NCI-H2029 treated with DMSO at 0.1 percent for 48 hours (cell line): ENCODE results near the gene MTHFD2L.
A peak's percentile ranks its signal among the peaks of the same experiment; 100 is the strongest.

ENCODE experiments used
- DNase-seq: peaks from one replicate; lab custom pipeline; 2025; lab: John Stamatoyannopoulos, UW

Gene MTHFD2L

GRCh38 chr4:74132944-74133343, 25.0 kb upstream of the MTHFD2L start:
- DNase-seq, result no peak

- DNase-seq, result peak; percentile 60
Observed at GRCh38 chr4:74133786-74134499, 24.0 kb upstream of the MTHFD2L start.

GRCh38 chr4:74134500-74134852, 23.4 kb upstream of the MTHFD2L start:
- no peak for DNase-seq

DNA sequence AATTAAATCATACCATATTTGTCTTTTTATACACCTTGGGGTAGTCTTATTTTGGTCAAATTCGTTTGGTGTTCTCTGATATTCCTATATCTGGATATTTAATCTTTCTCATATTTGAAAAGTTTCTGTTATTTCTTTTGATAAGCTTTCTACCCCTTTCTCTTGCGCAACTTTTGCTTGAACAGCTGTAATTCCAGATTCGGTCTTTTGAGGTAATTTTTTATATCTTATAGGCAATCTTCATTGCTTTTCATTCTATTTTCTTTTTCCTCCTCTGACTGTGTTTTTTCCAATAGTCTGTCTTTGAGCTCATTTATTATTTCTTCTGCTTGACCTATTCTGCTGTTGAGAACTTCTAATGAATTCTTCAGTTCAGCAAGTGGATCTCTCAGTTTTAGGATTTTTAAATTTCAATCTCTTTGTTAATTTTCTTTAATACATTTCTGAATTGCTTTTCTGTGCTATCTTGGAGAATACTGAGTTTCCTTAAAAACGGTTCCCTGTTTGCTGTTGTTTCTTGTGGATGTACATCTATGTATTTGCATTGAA, 11.3 kb upstream of the MTHFD2L start:
- no peak for DNase-seq

GRCh38 chr4:74148205-74148604, 9.7 kb upstream of the MTHFD2L start:
- no peak for DNase-seq

GRCh38 chr4:74152836-74153235, 5.1 kb upstream of the MTHFD2L start:
- DNase-seq, result no peak

DNA sequence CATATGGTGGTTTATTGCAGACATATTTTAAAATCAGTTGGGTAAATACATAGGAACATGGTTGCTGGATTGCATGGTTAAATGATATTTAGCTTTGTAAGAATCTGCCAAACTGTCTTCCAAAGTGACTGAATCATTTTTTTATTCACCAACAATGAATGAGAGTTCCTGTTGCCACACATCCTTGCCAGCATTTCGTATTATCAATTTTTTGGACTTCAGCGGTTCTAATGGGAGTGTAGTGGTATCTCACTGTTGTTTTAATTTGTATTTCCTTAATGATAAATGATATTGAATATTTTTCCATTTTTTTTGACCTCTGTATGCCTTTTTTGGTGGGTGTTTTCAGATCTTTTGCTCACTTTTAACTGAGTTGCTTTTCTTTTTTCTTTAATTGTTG, 1.4 kb upstream of the MTHFD2L start:
- no peak for DNase-seq

DNA sequence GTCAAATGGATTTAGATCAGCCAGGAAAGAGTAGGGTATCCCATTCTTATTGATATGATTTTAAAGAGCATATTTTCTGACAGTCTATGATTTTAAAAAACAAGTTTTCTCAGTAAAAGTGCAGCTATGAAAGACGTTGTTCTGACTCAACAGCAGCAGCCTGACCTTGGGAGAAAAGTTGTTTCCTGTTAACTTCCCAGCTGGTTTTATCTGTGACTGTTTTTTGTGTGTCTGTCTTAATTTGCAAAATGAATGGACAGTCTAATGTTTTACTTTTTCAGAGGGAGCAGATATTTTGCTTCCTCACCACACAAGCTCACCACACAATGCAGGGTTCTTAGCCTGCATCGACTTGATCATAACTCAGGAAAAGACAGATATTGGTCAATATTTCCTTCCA, 764 bp upstream of the MTHFD2L start:
- no peak for DNase-seq

DNA sequence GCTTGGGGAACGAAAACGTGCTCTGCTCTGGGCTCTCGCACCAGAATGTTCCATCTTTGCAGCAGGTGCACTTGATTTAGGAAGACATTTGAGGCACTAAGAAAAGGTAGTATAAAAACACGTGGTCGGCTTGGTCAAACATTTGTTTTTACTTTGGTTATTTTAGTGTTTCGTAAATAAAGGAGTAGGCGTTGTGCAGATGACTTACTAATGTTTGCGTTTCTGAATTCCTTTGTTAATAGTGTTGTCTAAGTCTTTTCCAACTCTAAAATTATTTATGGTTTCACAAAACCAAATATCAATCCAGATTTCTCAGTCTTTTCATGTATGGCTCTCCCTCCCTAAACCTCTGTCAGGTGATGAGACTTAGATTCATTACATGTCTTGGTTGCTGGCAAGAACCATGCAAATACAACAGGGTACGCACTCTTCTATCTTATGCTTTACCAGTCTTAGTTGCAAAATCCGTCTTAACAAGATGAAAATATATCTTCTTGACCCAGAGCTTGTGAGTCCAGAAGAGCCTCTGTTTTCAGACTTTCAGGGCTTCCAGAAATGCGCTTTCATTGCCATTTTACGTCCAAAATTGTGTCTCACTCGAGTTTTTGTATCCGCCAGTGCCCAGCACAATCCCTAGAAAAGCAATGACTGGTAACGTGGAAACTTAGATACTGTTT, 686 bp downstream of the MTHFD2L start:
- no peak for DNase-seq

- no peak for DNase-seq
Observed at GRCh38 chr4:74159143-74159709, 1.3 kb downstream of the MTHFD2L start.

- DNase-seq, result no peak
Observed at GRCh38 chr4:74161666-74162450, 3.9 kb downstream of the MTHFD2L start.

DNA sequence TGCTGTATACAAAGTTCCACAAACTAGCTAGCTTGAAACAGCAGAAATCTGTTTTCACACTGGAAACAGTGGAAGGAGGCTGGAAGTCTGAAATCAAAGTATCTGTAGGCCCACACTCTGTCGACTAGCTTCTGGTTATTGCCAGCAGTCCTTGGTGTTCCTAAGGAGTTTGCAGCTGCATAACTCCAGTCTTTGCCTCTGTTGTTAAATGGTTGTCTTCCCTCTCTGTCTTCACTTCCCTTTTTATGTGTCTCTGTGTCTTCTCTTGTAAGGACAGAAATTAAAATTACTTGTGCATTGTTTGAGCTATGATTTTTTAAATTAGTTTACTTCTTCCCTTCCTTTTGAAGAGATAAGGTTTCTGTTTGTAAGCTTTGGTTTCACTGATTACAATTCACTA, 8.2 kb downstream of the MTHFD2L start:
- no peak for DNase-seq

GRCh38 chr4:74166818-74167217, 8.9 kb downstream of the MTHFD2L start:
- no peak for DNase-seq

GRCh38 chr4:74167585-74167984, 9.7 kb downstream of the MTHFD2L start:
- no peak for DNase-seq

DNA sequence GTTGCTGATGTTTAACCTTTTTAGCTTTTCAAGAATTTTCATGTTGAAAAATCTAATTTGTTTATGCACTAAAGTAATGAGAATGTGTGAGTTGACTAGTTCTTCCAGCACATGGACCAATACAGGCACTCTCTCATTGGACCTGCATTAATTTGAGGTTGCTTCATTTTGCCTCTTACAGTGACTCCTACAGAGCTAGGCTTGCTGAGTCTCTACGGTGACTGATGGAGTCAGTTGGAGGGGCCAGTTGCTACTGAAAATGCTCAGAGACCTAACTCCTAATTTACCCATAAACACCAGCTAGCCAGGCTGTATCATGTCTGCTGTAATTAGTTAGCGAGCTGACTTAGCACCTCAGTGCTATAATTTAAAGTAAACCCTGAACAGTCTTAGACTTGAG, 10.9 kb downstream of the MTHFD2L start:
- no peak for DNase-seq

DNA sequence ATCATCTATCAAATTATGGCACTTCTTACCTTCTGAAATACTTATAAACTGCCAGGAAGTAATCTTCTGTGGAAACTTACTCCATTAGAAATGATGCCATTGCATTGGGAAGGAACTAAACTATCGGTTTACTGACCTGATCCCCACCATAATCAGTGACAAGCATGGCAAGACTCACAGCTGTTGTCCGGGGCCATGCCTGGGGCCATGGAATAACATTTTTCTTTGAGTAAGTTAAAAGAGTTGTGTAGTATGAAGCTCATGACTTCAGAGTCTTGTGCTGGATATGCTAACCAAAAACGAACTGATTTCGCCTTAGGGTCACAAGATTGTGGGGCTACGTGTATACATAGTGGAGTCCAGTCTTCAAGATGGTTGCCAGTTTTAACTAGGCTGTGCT, 15.4 kb downstream of the MTHFD2L start:
- DNase-seq, result no peak

- no peak for DNase-seq
Observed at GRCh38 chr4:74174421-74174820, 16.5 kb downstream of the MTHFD2L start.

GRCh38 chr4:74174941-74175340, 17.0 kb downstream of the MTHFD2L start:
- DNase-seq, result no peak

DNA sequence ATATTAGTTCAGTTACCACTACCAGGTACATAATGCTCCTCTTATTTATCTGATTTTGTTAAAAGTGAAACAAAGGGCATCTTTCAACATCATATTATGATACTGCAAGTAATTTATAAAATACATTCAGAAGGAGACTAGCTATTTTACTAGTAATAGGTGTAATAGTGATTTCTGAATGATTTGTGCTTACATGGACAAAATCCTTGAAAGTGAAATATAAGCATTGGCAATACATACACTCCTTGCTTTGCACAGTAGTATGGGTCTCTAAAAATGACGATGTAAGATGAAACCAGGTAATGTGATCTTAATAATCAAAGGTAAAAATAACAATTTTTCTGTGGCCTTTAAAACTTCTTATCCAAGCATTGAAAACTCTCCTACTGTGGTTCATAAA, 17.5 kb downstream of the MTHFD2L start:
- DNase-seq, result no peak

DNA sequence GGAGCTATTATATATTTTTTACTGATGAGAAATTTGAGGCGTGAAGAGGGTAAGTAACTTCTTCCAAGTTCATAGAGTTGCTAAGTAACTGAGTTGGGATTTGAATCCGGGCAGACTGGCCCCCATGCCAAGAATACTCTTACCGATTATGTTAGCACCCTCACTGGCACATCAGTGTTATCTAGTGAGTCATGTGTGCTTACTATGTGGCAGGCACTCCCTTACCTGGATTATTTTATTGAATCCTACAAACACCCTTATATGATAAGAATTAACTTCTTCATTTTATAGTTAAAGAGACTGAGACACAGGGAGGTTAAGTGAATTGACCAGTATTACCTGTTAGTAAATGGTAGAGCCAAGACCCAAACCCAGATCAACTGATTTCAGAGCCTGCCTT, 20.9 kb downstream of the MTHFD2L start:
- no peak for DNase-seq

DNA sequence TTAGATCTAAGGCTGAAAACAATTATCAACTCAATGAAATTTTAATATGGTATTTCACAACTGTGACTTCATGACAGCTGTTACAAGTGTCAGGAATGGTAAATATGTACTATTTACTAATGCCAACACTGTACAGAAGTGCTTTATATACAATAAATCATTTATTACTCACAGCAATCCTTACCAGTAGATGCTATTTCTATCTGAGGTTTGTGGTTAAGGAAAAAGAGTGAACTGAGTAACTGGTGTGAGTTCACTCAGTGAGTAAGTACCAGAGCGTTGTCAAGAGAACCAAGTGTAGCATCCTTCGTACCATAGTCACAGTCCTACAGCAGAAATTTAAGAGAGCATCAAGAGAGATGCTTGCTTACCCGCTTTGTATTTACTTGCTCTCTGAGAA, 23.3 kb downstream of the MTHFD2L start:
- no peak for DNase-seq

DNA sequence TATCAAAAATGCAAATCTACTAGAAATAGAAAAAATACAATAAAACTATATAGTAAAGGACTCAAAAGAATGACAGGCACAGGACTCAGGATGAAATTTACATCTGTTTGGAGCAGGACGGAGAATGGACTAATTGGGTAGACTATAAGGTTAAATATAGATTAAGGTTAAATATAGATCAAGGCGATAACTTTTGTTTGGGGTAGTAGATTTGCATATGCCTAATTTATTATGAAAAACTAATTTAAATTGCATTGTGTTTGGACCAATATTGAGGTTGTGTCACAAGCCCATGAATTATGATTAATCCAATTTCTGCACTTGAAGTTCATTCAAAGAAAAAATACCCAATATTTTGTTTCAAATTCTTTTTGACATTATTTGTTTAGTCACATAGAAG, 31.0 kb downstream of the MTHFD2L start:
- DNase-seq, result no peak
